Endodermal cell (in vitro differentiated cells): ENCODE measurements around the gene MC2R. TPM values are rescaled to one million over a fixed set of nuclear protein-coding genes. Genes with fewer than 3 reads are reported as not detected.

Source experiments
- DNase-seq: peaks from one replicate; pipeline ENCODE4 v3.0.0-alpha.2; 2017
- H3K27ac ChIP-seq: 2 replicates; pipeline ENCODE4 v1.5.1; 2013; ENCODE audit warnings: mild to moderate bottlenecking, low read depth, low read length, moderate library complexity
- H3K27me3 ChIP-seq: 2 replicates; pipeline ENCODE4 v1.6.1; 2013; ENCODE audit warnings: mild to moderate bottlenecking, low read length, moderate library complexity; ENCODE audit not compliant: insufficient read depth, control insufficient read depth, poor library complexity, severe bottlenecking
- H3K36me3 ChIP-seq: 2 replicates; pipeline ENCODE4 v1.7.0; 2013; ENCODE audit warnings: mild to moderate bottlenecking, low read length, moderate library complexity; ENCODE audit not compliant: control insufficient read depth, insufficient read depth
- H3K4me1 ChIP-seq: one replicate; pipeline ENCODE4 v1.7.0; 2013; ENCODE audit warnings: low read length; ENCODE audit not compliant: control insufficient read depth, insufficient read depth
- H3K4me3 ChIP-seq: 2 replicates; pipeline ENCODE4 v1.5.1; 2013; ENCODE audit warnings: mild to moderate bottlenecking, low read length, moderate library complexity
- H3K9ac ChIP-seq: 2 replicates; pipeline ENCODE4 v1.6.1; 2013; ENCODE audit warnings: mild to moderate bottlenecking, low read length, moderate library complexity; ENCODE audit not compliant: poor library complexity, severe bottlenecking; ENCODE audit errors: extremely low read depth
- H3K9me3 ChIP-seq: 2 replicates; pipeline ENCODE4 v1.6.1; 2013; ENCODE audit warnings: mild to moderate bottlenecking, low read length, moderate library complexity; ENCODE audit not compliant: control insufficient read depth
- H3K27ac Mint-ChIP-seq: 2 replicates; pipeline ENCODE4 v1.8.0; 2020; ENCODE audit warnings: mixed read lengths
- H3K27me3 Mint-ChIP-seq: 2 replicates; pipeline ENCODE4 v1.8.0; 2021; ENCODE audit warnings: mild to moderate bottlenecking, mixed read lengths; ENCODE audit not compliant: insufficient read depth
- H3K36me3 Mint-ChIP-seq: 2 replicates; pipeline ENCODE4 v1.8.0; 2020; ENCODE audit warnings: low read depth, mixed read lengths
- H3K4me1 Mint-ChIP-seq: 2 replicates; pipeline ENCODE4 v1.8.0; 2020; ENCODE audit warnings: mixed read lengths
- H3K4me3 Mint-ChIP-seq: 2 replicates; pipeline ENCODE4 v1.8.0; 2020; ENCODE audit warnings: mild to moderate bottlenecking, moderate library complexity, mixed read lengths
- H3K9me3 Mint-ChIP-seq: 2 replicates; pipeline ENCODE4 v1.8.0; 2020; ENCODE audit warnings: mild to moderate bottlenecking, mixed read lengths
- WGBS, 2 experiments: methylation state at CpG; one replicate each; pipeline versions ENCODE4 v1.1.5 to v1.1.7; 2013; ENCODE audit warnings: missing lambda C conversion rate in 2 of 2, mixed read lengths in 1 of 2; ENCODE audit not compliant: insufficient coverage in 1 of 2, insufficient read length in 1 of 2; 5-methylcytosine and 5-hydroxymethylcytosine counted together
- total RNA-seq, 2 donors: library from RNA; stranded (reverse); fragmentation: NEBNext Ultra II Directional in 1 of 2; extraction: Animal tissue kit (Norgen Biotek cat#: 25700) in 1 of 2; gene quantifications; 2 replicates in 1 of 2; 3 replicates in 1 of 2; pipeline ENCODE4 v1.2.1, GENCODE V29; 2021
- TF ChIP-seq, protein P1 (sequence below): fragments of 200-600 bp; sonication (generic); conservative IDR thresholded peaks from 2 replicates; pipeline ENCODE4 v1.5.0; 2021; ENCODE audit warnings: antibody characterized with exemption, mild to moderate bottlenecking

Gene MC2R
- total RNA-seq, 2 donors from 2014 or later = not detected

DNA sequence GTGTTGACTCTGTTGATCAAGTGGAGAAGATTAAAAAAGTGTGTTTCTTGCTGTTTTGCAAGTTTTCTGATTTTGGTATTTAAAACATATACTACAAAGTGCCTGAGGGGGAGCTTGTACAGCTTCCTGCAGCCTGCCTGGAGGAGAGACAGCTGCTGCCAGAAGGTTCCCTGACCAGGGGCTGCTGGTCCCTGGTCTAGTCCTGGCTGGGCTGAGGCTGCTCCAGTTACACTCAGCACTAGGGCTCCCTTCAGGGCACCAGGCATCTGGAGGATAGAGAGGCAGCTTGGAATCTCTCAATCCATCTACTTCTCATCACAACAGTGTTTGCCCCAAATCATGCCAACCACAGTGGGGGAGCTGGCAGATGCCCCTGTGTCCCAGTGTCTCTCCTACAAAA lies 4.8 kb downstream of the MC2R start:
- no peaks in the 10 kb centered on the region for H3K27me3 ChIP-seq
- TF ChIP-seq, protein P1, sequence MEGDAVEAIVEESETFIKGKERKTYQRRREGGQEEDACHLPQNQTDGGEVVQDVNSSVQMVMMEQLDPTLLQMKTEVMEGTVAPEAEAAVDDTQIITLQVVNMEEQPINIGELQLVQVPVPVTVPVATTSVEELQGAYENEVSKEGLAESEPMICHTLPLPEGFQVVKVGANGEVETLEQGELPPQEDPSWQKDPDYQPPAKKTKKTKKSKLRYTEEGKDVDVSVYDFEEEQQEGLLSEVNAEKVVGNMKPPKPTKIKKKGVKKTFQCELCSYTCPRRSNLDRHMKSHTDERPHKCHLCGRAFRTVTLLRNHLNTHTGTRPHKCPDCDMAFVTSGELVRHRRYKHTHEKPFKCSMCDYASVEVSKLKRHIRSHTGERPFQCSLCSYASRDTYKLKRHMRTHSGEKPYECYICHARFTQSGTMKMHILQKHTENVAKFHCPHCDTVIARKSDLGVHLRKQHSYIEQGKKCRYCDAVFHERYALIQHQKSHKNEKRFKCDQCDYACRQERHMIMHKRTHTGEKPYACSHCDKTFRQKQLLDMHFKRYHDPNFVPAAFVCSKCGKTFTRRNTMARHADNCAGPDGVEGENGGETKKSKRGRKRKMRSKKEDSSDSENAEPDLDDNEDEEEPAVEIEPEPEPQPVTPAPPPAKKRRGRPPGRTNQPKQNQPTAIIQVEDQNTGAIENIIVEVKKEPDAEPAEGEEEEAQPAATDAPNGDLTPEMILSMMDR = no peak
- no peak overlapping the region for H3K27ac ChIP-seq
- no peak overlapping the region for H3K4me3 ChIP-seq
- no peak for DNase-seq
- H3K9me3 ChIP-seq = no peaks in the 10 kb centered on the region
- Mint-ChIP-seq H3K9me3 (no peaks in the 10 kb centered on the region), H3K27me3 (no peaks in the 10 kb centered on the region), H3K27ac (no peak overlapping the region), H3K4me3 (no peak overlapping the region), H3K36me3 (no peaks in the 10 kb centered on the region), H3K4me1 (no peaks in the 10 kb centered on the region)
- no peaks in the 10 kb centered on the region for H3K36me3 ChIP-seq
- no peak overlapping the region for H3K9ac ChIP-seq
- H3K4me1 ChIP-seq = no peaks in the 10 kb centered on the region

DNA sequence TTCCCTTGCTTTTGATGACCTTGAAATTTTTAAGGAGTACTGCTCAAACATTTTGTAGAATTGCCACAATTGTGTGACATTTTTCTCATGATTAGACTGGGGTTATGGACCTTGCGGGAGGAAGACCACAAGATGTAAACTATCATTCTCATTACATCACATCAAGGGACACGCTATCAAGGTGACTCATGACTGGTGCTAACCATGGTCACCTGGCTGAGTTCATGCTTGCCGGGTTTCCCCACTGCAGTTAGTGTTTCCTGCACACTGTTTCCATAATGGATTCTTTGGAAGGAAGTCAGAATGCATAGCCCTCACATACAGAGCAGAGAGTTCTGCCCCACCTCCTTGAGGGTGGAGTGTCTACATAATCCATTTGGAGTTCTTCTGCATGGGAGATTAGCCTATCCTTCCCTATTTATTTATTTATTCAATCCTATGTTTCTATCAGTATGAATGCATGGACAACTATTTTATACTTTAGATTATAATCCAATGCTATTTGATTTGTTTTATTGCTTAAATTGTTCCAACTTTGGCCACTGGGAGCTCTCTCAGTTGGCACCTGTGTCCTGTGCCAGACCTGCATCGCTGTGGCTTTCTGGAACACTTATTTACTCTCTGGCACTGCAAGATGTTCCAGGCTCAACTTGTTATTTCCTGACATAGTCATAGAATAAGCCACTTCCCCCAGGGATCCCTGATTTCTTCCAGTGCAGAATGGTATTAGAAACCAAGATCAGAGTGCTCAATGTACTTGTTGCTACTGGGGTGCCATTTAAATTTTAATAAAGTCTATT lies 6.0 kb downstream of the MC2R start:
- H3K4me3 Mint-ChIP-seq = no peak overlapping the region
- TF ChIP-seq, protein P1 = peak; percentile 47
- H3K4me1 Mint-ChIP-seq = no peaks in the 10 kb centered on the region
- no peaks in the 10 kb centered on the region for H3K27me3 ChIP-seq
- no peak overlapping the region for H3K9ac ChIP-seq
- no peaks in the 10 kb centered on the region for H3K9me3 ChIP-seq
- 86 to 94% methylated on average over 3 to 4 of the region's 4 CpGs for WGBS, 2 experiments
- H3K4me3 ChIP-seq = no peak overlapping the region
- no peaks in the 10 kb centered on the region for H3K36me3 ChIP-seq
- no peaks in the 10 kb centered on the region for H3K4me1 ChIP-seq
- H3K27ac Mint-ChIP-seq = no peak overlapping the region
- H3K27ac ChIP-seq = no peak overlapping the region
- no peaks in the 10 kb centered on the region for H3K9me3 Mint-ChIP-seq
- no peaks in the 10 kb centered on the region for H3K27me3 Mint-ChIP-seq
- no peaks in the 10 kb centered on the region for H3K36me3 Mint-ChIP-seq
- no peak for DNase-seq

DNA sequence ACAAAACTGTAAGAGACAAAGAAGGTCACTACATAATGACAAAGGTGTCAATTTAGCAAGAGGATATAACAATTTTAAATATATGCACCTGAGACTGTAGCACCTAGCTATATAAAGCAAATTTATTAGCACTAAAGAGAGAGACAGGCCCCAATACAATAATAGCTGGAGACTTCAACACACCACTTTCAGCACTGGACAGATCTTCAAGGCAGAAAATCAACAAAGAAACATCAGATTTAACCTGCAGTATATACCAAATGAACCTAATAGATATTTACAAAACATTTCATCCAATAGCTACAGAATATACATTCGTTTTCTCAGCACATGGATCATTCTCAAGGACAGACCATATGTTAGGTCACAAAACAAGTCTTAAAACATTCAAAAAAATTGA lies 14.7 kb downstream of the MC2R start:
- Mint-ChIP-seq H3K4me3 (no peak overlapping the region), H3K9me3 (no peaks in the 10 kb centered on the region), H3K27me3 (peaks cover 5% of the 10 kb centered on the region), H3K36me3 (no peaks in the 10 kb centered on the region), H3K4me1 (no peaks in the 10 kb centered on the region), H3K27ac (no peak overlapping the region)
- Histone ChIP-seq H3K4me3 (no peak overlapping the region), H3K27ac (no peak overlapping the region), H3K9me3 (no peaks in the 10 kb centered on the region), H3K27me3 (no peaks in the 10 kb centered on the region), H3K9ac (no peak overlapping the region), H3K36me3 (no peaks in the 10 kb centered on the region), H3K4me1 (no peaks in the 10 kb centered on the region)
- 50 to 83% methylated on average over 1 of the region's 1 CpG for WGBS, 2 experiments
- TF ChIP-seq, protein P1 = no peak
- DNase-seq = no peak
